ENCODE results near the gene POU5F2.
A peak's percentile ranks its signal among the peaks of the same experiment; 100 is the strongest.

The POU5F2 gene

DNA sequence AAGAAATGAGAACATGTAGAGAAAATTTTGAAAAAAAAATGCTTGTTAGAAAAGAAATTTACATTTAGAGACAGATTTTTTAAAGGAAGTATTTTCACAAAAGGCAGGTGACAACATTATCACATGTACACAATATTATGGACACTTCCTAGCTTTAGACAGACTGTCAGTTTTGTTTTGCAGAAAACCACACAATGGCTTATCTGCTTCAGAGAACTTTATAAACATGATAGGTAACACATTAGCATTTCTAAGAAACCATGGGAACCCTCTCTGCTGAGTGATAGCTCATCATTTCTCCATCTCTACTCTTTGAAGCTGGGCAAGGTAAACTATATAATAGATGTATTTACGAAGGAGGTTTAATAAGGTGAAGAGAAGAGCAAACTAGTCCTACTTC, 25.6 kb downstream of the POU5F2 start:
- H3K9me3 ChIP-seq (ENCODE audit: control insufficient read depth, low read length): no peaks in the 10 kb centered on the region
- DNase-seq (ENCODE audit: low read depth): no peak
- no peaks in the 10 kb centered on the region for H3K4me1 ChIP-seq (ENCODE audit: control insufficient read depth, insufficient read depth, low read length)
- no peak overlapping the region for H3K4me3 ChIP-seq (ENCODE audit: low read length)
- no peaks in the 10 kb centered on the region for H3K27me3 ChIP-seq (replicated peaks; ENCODE audit: control insufficient read depth, insufficient read depth, low read length)
- H3K9ac ChIP-seq (ENCODE audit: low read length): no peak overlapping the region
- H3K36me3 ChIP-seq (ENCODE audit: control insufficient read depth, insufficient read depth, low read length, severe bottlenecking): no peaks in the 10 kb centered on the region

DNA sequence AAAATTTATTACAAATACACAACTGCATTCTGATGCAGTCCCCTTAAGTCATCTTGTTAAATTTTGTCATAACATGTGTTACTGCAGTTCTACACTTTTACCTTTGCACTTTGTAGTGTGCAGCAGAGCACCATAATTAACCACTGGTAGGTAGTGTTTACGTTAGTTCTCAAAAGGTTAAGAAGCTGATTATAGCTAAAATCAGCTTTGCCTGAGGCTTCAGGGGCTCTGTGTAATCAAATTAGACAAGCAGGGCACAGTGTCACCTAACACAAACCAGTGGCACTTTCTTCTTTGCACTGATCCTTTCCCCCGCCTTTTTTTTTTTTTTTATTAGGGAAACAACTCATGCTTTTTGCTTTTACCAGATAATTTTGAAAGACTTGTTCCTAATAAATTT, 26.1 kb downstream of the POU5F2 start:
- no peaks in the 10 kb centered on the region for H3K36me3 ChIP-seq (ENCODE audit: control insufficient read depth, insufficient read depth, low read length, severe bottlenecking)
- no peaks in the 10 kb centered on the region for H3K9me3 ChIP-seq (ENCODE audit: control insufficient read depth, low read length)
- DNase-seq (ENCODE audit: low read depth): no peak
- no peaks in the 10 kb centered on the region for H3K4me1 ChIP-seq (ENCODE audit: control insufficient read depth, insufficient read depth, low read length)
- no peak overlapping the region for H3K9ac ChIP-seq (ENCODE audit: low read length)
- no peak overlapping the region for H3K4me3 ChIP-seq (ENCODE audit: low read length)
- no peaks in the 10 kb centered on the region for H3K27me3 ChIP-seq (replicated peaks; ENCODE audit: control insufficient read depth, insufficient read depth, low read length)

DNA sequence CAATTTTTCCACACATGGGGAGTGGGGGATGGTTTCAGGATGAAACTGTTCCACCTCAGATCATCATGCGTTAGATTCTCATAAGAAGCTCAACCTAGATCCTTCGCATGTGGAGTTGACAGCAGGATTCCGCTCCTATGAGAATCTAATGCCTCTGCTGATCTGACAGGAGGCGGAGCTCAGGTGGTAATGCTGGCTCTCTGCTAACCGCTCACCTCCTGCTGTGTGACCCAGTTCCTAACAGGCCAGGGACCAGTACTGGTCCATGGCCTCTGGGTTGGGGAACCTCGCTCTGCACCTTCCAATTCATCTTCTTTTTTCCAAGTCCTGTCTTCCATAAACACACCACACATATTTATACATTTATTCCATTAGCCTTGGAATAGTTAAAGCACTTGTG, 33.0 kb downstream of the POU5F2 start:
- Histone ChIP-seq H3K9ac (ENCODE audit: low read length) (no peak overlapping the region), H3K4me1 (ENCODE audit: control insufficient read depth, insufficient read depth, low read length) (peaks cover 3% of the 10 kb centered on the region), H3K9me3 (ENCODE audit: control insufficient read depth, low read length) (no peaks in the 10 kb centered on the region), H3K4me3 (ENCODE audit: low read length) (no peak overlapping the region), H3K36me3 (ENCODE audit: control insufficient read depth, insufficient read depth, low read length, severe bottlenecking) (no peaks in the 10 kb centered on the region), H3K27me3 (replicated peaks; ENCODE audit: control insufficient read depth, insufficient read depth, low read length) (no peaks in the 10 kb centered on the region)
- no peak for DNase-seq (ENCODE audit: low read depth)

DNA sequence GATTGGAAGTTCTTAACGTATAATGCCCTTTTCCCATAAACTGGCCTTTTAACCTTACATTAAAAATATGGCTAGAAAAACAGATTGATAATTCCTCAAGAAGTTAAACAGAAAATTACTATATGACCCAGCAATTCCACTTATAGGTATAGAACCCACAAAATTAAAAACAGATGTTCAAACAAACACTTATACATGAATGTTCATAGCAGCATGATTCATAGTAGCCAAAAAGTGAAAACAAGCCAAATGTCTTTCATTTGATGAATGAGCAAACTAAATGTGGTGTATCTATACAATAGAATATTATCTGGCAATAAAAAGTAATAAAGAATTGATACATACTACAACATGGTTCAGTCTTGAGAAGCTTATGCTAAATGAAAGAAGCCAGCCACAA, 35.5 kb downstream of the POU5F2 start:
- DNase-seq (ENCODE audit: low read depth): peak; percentile 60
- H3K9me3 ChIP-seq (ENCODE audit: control insufficient read depth, low read length): no peaks in the 10 kb centered on the region
- no peaks in the 10 kb centered on the region for H3K27me3 ChIP-seq (replicated peaks; ENCODE audit: control insufficient read depth, insufficient read depth, low read length)
- H3K36me3 ChIP-seq (ENCODE audit: control insufficient read depth, insufficient read depth, low read length, severe bottlenecking): no peaks in the 10 kb centered on the region
- peaks cover 3% of the 10 kb centered on the region for H3K4me1 ChIP-seq (ENCODE audit: control insufficient read depth, insufficient read depth, low read length)
- H3K4me3 ChIP-seq (ENCODE audit: low read length): no peak overlapping the region
- no peak overlapping the region for H3K9ac ChIP-seq (ENCODE audit: low read length)

DNA sequence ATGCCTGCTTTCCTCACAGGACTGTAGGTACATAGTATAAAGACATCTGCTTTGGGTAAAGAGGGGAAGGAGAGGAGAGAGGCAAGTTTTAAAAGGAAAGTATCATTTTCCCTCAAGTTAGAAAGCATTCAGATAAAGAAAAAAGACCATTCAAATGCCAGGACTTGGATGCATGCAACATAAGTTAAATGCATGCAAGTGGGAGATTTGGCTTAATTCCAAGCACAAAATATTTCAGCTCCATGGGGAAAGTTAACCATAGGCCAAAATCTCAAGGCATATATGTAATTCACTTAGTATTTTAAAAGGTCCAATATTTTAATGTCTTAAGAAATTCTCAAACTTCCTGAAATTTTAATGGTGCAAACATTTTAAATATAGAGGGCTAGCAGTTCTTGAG, 36.4 kb downstream of the POU5F2 start:
- no peaks in the 10 kb centered on the region for H3K27me3 ChIP-seq (replicated peaks; ENCODE audit: control insufficient read depth, insufficient read depth, low read length)
- no peaks in the 10 kb centered on the region for H3K9me3 ChIP-seq (ENCODE audit: control insufficient read depth, low read length)
- no peaks in the 10 kb centered on the region for H3K36me3 ChIP-seq (ENCODE audit: control insufficient read depth, insufficient read depth, low read length, severe bottlenecking)
- H3K9ac ChIP-seq (ENCODE audit: low read length): no peak overlapping the region
- DNase-seq (ENCODE audit: low read depth): peak; percentile 41
- H3K4me1 ChIP-seq (ENCODE audit: control insufficient read depth, insufficient read depth, low read length): peaks cover 3% of the 10 kb centered on the region
- H3K4me3 ChIP-seq (ENCODE audit: low read length): no peak overlapping the region

DNA sequence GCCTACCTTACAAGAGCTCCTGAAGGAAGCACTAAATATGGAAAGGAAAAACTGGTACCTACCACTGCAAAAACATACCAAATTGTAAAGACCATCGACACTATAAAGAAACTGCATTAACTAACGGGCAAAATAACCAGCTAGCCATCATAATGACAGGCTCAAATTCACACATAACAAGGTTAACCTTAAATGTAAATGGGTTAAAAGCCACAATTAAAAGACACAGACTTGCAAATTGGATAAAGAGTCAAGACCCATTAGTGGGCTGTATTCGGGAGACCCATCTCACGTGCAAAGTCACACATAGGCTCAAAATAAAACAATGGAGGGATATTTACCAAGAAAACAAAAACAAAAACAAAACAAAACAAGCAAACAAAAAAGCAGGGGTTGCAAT, 49.4 kb downstream of the POU5F2 start:
- H3K4me1 ChIP-seq (ENCODE audit: control insufficient read depth, insufficient read depth, low read length): no peaks in the 10 kb centered on the region
- H3K9me3 ChIP-seq (ENCODE audit: control insufficient read depth, low read length): no peaks in the 10 kb centered on the region
- no peak for DNase-seq (ENCODE audit: low read depth)
- H3K27me3 ChIP-seq (replicated peaks; ENCODE audit: control insufficient read depth, insufficient read depth, low read length): no peaks in the 10 kb centered on the region
- no peaks in the 10 kb centered on the region for H3K36me3 ChIP-seq (ENCODE audit: control insufficient read depth, insufficient read depth, low read length, severe bottlenecking)
- H3K4me3 ChIP-seq (ENCODE audit: low read length): no peak overlapping the region
- no peak overlapping the region for H3K9ac ChIP-seq (ENCODE audit: low read length)
